ENCODE data around the gene NANS. TPM values are rescaled to one million over a fixed set of nuclear protein-coding genes. Genes with fewer than 3 reads are reported as not detected.
A peak's percentile ranks its signal among the peaks of the same experiment; 100 is the strongest.

Gene NANS
- total and polyA plus RNA-seq, 5 donors from 2014 or later = 34.4 to 51.4 (median 37.8) TPM

DNA sequence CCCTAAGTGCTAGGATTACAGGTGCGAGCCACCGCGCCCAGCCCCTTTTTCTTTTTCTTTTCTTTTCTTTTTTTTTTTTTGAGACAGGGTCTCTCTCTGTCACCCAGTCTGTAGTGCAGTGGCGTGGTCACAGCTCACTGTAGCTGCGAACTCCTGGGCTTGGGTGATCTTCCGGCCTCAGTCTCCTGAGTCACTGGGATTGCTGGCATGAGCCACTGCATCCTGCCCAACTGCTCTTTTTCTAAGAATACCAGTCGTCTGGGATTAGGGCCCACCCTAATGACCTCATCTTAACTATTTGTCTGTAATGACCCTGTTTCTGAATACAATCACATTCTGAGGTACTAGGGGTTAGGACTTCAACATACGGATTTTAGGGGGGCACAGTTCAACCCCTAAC lies 34.1 kb upstream of the NANS start:
- no peak for ATAC-seq (ENCODE audit: low read depth in 2 of 2)
- Histone ChIP-seq H3K4me1 (ENCODE audit: control insufficient read depth, insufficient read depth, low read length, poor library complexity, severe bottlenecking) (no peaks in the 10 kb centered on the region), H3K9me3 (ENCODE audit: control insufficient read depth in 2 of 2, low read length in 2 of 2) (no peaks in the 10 kb centered on the region), H3K4me3 (ENCODE audit: low read depth, low read length) (no peak overlapping the region), H3K36me3 (ENCODE audit: control insufficient read depth, insufficient read depth, low read length) (peaks cover 20% of the 10 kb centered on the region), H3K27me3 (ENCODE audit: control insufficient read depth, insufficient read depth, low read length) (no peaks in the 10 kb centered on the region), H3K27ac (ENCODE audit: insufficient read depth, low read length, poor library complexity, severe bottlenecking) (no peak overlapping the region)
- peak overlapping the region in 2 of 3 donors; percentile 55 to 66 for H3K27ac Mint-ChIP-seq
- peaks cover 0 to 6% (median 3%) of the 10 kb centered on the region in 4 donors for H3K4me1 Mint-ChIP-seq
- H3K27me3 Mint-ChIP-seq = no peaks in the 10 kb centered on the region
- peaks cover 17% of the 10 kb centered on the region for H3K36me3 Mint-ChIP-seq
- no peak overlapping the region for H3K4me3 Mint-ChIP-seq
- H3K9me3 Mint-ChIP-seq = no peaks in the 10 kb centered on the region
- DNase-seq = no peak

DNA sequence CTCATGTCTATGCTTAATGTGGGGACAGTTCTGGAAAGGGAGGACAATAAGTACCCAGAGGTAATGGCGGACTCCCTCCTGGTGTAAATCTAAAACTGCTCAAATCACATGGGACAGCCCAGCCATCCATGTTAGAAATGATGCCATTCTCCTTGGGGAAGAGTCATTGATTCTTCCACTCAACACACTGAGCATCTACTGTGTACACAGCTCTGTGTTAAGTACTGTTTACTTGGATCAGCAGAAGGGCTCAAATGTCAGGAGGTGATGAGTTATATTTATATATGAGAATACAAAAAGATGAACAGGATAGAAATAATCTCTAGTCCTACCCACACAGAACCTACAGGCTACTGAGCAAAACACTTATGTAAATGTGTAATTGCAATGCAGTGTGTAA lies 31.8 kb upstream of the NANS start:
- Histone ChIP-seq H3K36me3 (ENCODE audit: control insufficient read depth, insufficient read depth, low read length) (no peaks in the 10 kb centered on the region), H3K4me1 (ENCODE audit: control insufficient read depth, insufficient read depth, low read length, poor library complexity, severe bottlenecking) (no peaks in the 10 kb centered on the region), H3K27ac (ENCODE audit: insufficient read depth, low read length, poor library complexity, severe bottlenecking) (no peak overlapping the region), H3K4me3 (ENCODE audit: low read depth, low read length) (no peak overlapping the region), H3K9me3 (ENCODE audit: control insufficient read depth in 2 of 2, low read length in 2 of 2) (no peaks in the 10 kb centered on the region), H3K27me3 (ENCODE audit: control insufficient read depth, insufficient read depth, low read length) (no peaks in the 10 kb centered on the region)
- Mint-ChIP-seq H3K27me3 (no peaks in the 10 kb centered on the region), H3K9me3 (no peaks in the 10 kb centered on the region), H3K4me3 (no peak overlapping the region), H3K4me1 (peaks cover 0 to 6% (median 2%) of the 10 kb centered on the region in 4 donors), H3K27ac (peak overlapping the region in 1 of 3 donors; percentile 10), H3K36me3 (peaks cover 10% of the 10 kb centered on the region)
- ATAC-seq (ENCODE audit: low read depth in 2 of 2) (no peak), DNase-seq (no peak)

DNA sequence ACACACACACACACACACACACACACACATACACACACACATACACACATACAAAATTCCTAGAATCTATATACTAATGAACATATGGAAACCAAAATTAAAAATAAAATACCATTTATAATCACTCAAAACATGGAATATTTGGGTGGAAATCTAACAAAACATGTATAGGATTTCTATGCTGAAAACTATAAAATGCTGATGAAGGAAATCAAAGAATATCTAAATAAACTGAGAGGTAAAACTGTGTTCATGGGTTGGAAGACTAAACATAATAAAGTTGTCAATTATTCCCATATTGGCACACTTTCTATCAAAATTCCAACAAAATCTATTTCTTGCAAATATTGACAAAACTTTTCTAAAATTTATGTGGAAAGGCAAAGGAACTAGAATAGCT lies 25.4 kb upstream of the NANS start:
- H3K27me3 Mint-ChIP-seq = peaks cover 5% of the 10 kb centered on the region
- H3K36me3 Mint-ChIP-seq = peaks cover 7% of the 10 kb centered on the region
- H3K4me3 Mint-ChIP-seq = no peak overlapping the region
- Histone ChIP-seq H3K27me3 (ENCODE audit: control insufficient read depth, insufficient read depth, low read length) (no peaks in the 10 kb centered on the region), H3K4me1 (ENCODE audit: control insufficient read depth, insufficient read depth, low read length, poor library complexity, severe bottlenecking) (peaks cover 6% of the 10 kb centered on the region), H3K36me3 (ENCODE audit: control insufficient read depth, insufficient read depth, low read length) (no peaks in the 10 kb centered on the region), H3K9me3 (ENCODE audit: control insufficient read depth in 2 of 2, low read length in 2 of 2) (no peaks in the 10 kb centered on the region), H3K27ac (ENCODE audit: insufficient read depth, low read length, poor library complexity, severe bottlenecking) (no peak overlapping the region), H3K4me3 (ENCODE audit: low read depth, low read length) (no peak overlapping the region)
- H3K27ac Mint-ChIP-seq = no peak overlapping the region
- ATAC-seq (ENCODE audit: low read depth in 2 of 2) (no peak), DNase-seq (no peak)
- H3K4me1 Mint-ChIP-seq = peaks cover 0 to 8% (median 2%) of the 10 kb centered on the region in 4 donors
- no peaks in the 10 kb centered on the region for H3K9me3 Mint-ChIP-seq

DNA sequence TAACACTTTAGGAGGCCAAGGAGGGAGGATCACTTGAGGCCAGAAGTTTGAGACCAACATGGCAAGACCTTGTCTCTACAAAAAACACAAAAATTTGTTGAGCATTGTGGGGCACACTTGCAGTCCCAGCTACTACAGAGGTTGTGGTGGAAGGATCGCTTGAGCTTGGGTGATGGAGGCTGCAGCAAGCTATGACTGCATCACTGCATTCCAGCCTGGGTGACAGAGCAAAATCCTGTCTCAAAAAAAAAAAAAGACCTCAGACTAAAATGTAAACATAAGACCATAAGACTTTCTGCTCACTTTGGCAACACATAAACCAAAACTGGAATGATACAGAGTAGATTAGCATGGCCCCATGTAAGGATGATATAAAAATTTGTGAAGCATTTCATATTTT lies 24.6 kb upstream of the NANS start:
- no peak overlapping the region for H3K4me3 Mint-ChIP-seq
- H3K4me1 Mint-ChIP-seq = peaks cover 0 to 8% (median 2%) of the 10 kb centered on the region in 4 donors
- peaks cover 4% of the 10 kb centered on the region for H3K36me3 Mint-ChIP-seq
- H3K9me3 ChIP-seq (ENCODE audit: control insufficient read depth in 2 of 2, low read length in 2 of 2) = no peaks in the 10 kb centered on the region
- no peak overlapping the region for H3K27ac ChIP-seq (ENCODE audit: insufficient read depth, low read length, poor library complexity, severe bottlenecking)
- peaks cover 6% of the 10 kb centered on the region for H3K4me1 ChIP-seq (ENCODE audit: control insufficient read depth, insufficient read depth, low read length, poor library complexity, severe bottlenecking)
- peaks cover 5% of the 10 kb centered on the region for H3K27me3 Mint-ChIP-seq
- H3K27ac Mint-ChIP-seq = no peak overlapping the region
- H3K9me3 Mint-ChIP-seq = no peaks in the 10 kb centered on the region
- H3K27me3 ChIP-seq (ENCODE audit: control insufficient read depth, insufficient read depth, low read length) = no peaks in the 10 kb centered on the region
- no peak overlapping the region for H3K4me3 ChIP-seq (ENCODE audit: low read depth, low read length)
- DNase-seq = no peak
- no peaks in the 10 kb centered on the region for H3K36me3 ChIP-seq (ENCODE audit: control insufficient read depth, insufficient read depth, low read length)
- no peak for ATAC-seq (ENCODE audit: low read depth in 2 of 2)

DNA sequence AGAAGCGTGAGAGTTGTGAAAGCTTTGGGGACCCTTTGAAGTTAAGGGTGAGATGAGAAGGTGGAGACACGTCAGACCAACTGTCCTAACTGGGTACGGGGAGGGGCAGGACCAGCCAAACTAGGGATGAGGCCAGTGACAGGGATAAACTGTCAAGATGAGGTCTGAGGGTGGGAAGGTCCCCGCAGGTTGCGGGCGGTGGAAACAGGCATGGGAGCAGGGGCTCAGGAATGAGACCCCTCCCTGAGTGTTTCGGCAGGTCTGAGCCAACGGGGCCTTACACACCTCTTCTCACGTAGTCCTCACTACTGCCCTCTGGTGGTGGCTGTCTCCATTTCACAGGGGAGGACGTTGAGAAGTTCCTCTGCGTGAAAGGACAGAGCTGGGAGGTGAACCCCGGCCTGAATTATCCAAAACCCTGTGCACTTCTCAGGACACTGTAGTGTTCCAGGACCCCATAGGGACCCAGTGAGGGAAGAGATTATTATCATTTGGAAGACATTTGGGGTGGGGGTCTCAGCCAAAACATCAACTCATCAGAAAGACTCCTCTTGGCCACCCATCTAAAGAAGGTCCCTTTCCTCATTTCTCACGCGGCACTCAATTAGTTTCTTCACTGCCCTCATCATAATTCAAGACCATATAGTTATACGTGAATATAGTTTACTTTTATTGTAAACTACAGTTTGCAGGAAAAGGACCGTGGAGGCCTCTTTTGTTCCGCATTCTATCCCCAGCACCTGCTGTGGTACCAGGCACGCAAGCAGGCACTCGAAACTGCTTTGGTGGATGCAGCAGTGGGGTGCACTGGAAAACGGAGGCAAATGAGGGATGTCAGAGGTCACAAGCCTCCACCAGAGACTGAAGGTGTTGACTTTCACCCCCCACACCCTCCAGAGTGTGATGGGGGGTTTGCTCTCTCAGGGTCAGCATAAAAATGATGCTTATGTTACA lies 21.7 kb upstream of the NANS start:
- peaks cover 6% of the 10 kb centered on the region for H3K4me1 ChIP-seq (ENCODE audit: control insufficient read depth, insufficient read depth, low read length, poor library complexity, severe bottlenecking)
- DNase-seq (peak; percentile 82 to 90 (median 85)), ATAC-seq (ENCODE audit: low read depth in 2 of 2) (peak; percentile 96 to 98)
- Mint-ChIP-seq H3K9me3 (peaks cover 0 to 1% (median 0%) of the 10 kb centered on the region in 7 donors), H3K36me3 (no peaks in the 10 kb centered on the region), H3K27ac (peak overlapping the region in 2 of 3 donors; percentile 46 to 47), H3K4me1 (peaks cover 0 to 8% (median 2%) of the 10 kb centered on the region in 4 donors), H3K27me3 (peaks cover 15% of the 10 kb centered on the region), H3K4me3 (peak overlapping the region in 3 of 4 donors; percentile 33 to 48 (median 44))
- no peak overlapping the region for H3K4me3 ChIP-seq (ENCODE audit: low read depth, low read length)
- no peaks in the 10 kb centered on the region for H3K27me3 ChIP-seq (ENCODE audit: control insufficient read depth, insufficient read depth, low read length)
- H3K27ac ChIP-seq (ENCODE audit: insufficient read depth, low read length, poor library complexity, severe bottlenecking) = no peak overlapping the region
- H3K9me3 ChIP-seq (ENCODE audit: control insufficient read depth in 2 of 2, low read length in 2 of 2) = no peaks in the 10 kb centered on the region
- no peaks in the 10 kb centered on the region for H3K36me3 ChIP-seq (ENCODE audit: control insufficient read depth, insufficient read depth, low read length)

DNA sequence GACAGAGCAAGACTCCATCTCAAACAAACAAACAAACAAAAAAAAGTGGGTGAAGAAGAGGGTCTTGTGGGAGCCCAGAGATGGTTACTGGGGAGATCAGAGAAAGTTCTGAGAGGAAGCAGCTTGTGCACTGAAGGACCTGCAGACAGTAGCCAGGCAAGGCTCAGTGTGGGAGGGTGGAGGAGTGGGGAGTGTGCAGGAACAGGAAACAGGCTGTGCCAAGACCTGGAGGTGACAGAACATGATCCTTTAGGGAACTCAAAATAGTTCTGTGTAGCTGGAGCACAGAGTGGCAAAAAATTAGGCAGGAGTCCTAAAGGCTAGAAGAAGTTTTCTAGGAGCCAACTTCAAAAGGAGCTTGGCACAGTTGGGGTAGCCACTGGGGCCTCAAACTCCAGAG lies 19.2 kb upstream of the NANS start:
- DNase-seq (no peak), ATAC-seq (ENCODE audit: low read depth in 2 of 2) (no peak)
- Histone ChIP-seq H3K27me3 (ENCODE audit: control insufficient read depth, insufficient read depth, low read length) (no peaks in the 10 kb centered on the region), H3K27ac (ENCODE audit: insufficient read depth, low read length, poor library complexity, severe bottlenecking) (no peak overlapping the region), H3K9me3 (ENCODE audit: control insufficient read depth in 2 of 2, low read length in 2 of 2) (no peaks in the 10 kb centered on the region), H3K4me3 (ENCODE audit: low read depth, low read length) (no peak overlapping the region), H3K4me1 (ENCODE audit: control insufficient read depth, insufficient read depth, low read length, poor library complexity, severe bottlenecking) (peaks cover 6% of the 10 kb centered on the region), H3K36me3 (ENCODE audit: control insufficient read depth, insufficient read depth, low read length) (no peaks in the 10 kb centered on the region)
- Mint-ChIP-seq H3K9me3 (peaks cover 0 to 1% (median 0%) of the 10 kb centered on the region in 7 donors), H3K4me3 (no peak overlapping the region), H3K27me3 (peaks cover 22% of the 10 kb centered on the region), H3K36me3 (no peaks in the 10 kb centered on the region), H3K27ac (no peak overlapping the region), H3K4me1 (peaks cover 0 to 8% (median 2%) of the 10 kb centered on the region in 4 donors)

DNA sequence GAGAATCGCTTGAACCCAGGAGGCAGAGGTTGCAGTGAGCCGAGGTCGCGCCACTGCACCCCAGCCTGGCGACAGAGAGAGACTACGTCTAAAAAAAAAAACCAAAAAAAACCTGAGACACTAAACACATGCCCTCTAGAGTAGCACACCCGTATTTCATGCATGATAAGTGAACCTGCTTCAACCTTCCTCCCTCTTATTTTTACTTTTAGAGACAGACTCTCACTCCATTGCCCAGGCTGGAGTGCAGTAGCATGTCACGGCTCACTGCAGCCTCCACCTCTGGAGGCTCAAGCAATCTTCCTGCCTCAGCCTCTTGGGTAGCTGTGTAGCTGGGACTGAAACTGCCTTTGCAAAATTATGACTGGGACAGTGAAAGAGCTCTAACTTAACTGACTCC lies 17.6 kb upstream of the NANS start:
- H3K36me3 Mint-ChIP-seq = no peaks in the 10 kb centered on the region
- DNase-seq = no peak
- peaks cover 0 to 8% (median 2%) of the 10 kb centered on the region in 4 donors for H3K4me1 Mint-ChIP-seq
- H3K27ac ChIP-seq (ENCODE audit: insufficient read depth, low read length, poor library complexity, severe bottlenecking) = no peak overlapping the region
- no peaks in the 10 kb centered on the region for H3K9me3 ChIP-seq (ENCODE audit: control insufficient read depth in 2 of 2, low read length in 2 of 2)
- no peaks in the 10 kb centered on the region for H3K27me3 ChIP-seq (ENCODE audit: control insufficient read depth, insufficient read depth, low read length)
- H3K4me1 ChIP-seq (ENCODE audit: control insufficient read depth, insufficient read depth, low read length, poor library complexity, severe bottlenecking) = peaks cover 6% of the 10 kb centered on the region
- H3K27me3 Mint-ChIP-seq = peaks cover 22% of the 10 kb centered on the region
- H3K9me3 Mint-ChIP-seq = peaks cover 0 to 1% (median 0%) of the 10 kb centered on the region in 7 donors
- no peak overlapping the region for H3K27ac Mint-ChIP-seq
- no peak overlapping the region for H3K4me3 ChIP-seq (ENCODE audit: low read depth, low read length)
- H3K4me3 Mint-ChIP-seq = no peak overlapping the region
- no peaks in the 10 kb centered on the region for H3K36me3 ChIP-seq (ENCODE audit: control insufficient read depth, insufficient read depth, low read length)
- no peak for ATAC-seq (ENCODE audit: low read depth in 2 of 2)

Measured in CD4-positive, CD25-positive, alpha-beta regulatory T cell (primary cell).